Caco-2 (cell line): ENCODE measurements around the gene CSF3R. TPM values are rescaled to one million over a fixed set of nuclear protein-coding genes. Genes with fewer than 3 reads are reported as not detected.

Experiments
- BruUV-seq: library from RNA; stranded (reverse); fragments of 400-500 nt; replicated peaks from 2 replicates; lab custom pipeline; 2021; lab: Mats Ljungman, UMichigan
- CTCF ChIA-PET: fragments of 300-600 bp; sonication (Branson Sonifier 250); formaldehyde crosslinking; loops from one replicate; lab custom pipeline; 2022; ENCODE audit warnings: antibody characterized with exemption; lab: Charles Lee
- POLR2A ChIA-PET: fragments of 300-600 bp; sonication (Branson Sonifier 250); formaldehyde crosslinking; loops from one replicate; lab custom pipeline; 2022; ENCODE audit warnings: antibody characterized with exemption; lab: Charles Lee
- DNase-seq, 2 experiments: peaks; one replicate each; pipeline versions ENCODE4 v3.0.0 to v3.0.0-alpha.2; 2020 to 2022
- H3K27me3 ChIP-seq: replicated peaks from 2 replicates; pipeline ENCODE4 v1.6.0; 2011; ENCODE audit warnings: low read length; ENCODE audit not compliant: control insufficient read depth, insufficient read depth
- H3K36me3 ChIP-seq: 2 replicates; pipeline ENCODE4 v1.5.1; 2011; ENCODE audit warnings: low read length; ENCODE audit not compliant: control insufficient read depth, insufficient read depth
- H3K4me1 ChIP-seq: fragments of 250-450 bp; sonication (Bioruptor Pico); 2 replicates; pipeline ENCODE4 v1.5.1; 2020; ENCODE audit warnings: mild to moderate bottlenecking
- H3K4me3 ChIP-seq: 2 replicates; pipeline ENCODE4 v1.5.1; 2011; ENCODE audit warnings: low read depth, mild to moderate bottlenecking, control low read depth, low read length
- H3K9me3 ChIP-seq: fragments of 250-450 bp; sonication (Bioruptor Pico); 2 replicates; pipeline ENCODE4 v1.5.1; 2020; ENCODE audit warnings: mild to moderate bottlenecking, moderate library complexity
- H3K27ac Mint-ChIP-seq: one replicate; pipeline ENCODE4 v1.8.0; 2022; ENCODE audit warnings: mixed read lengths; ENCODE audit not compliant: unreplicated experiment
- H3K27me3 Mint-ChIP-seq: one replicate; pipeline ENCODE4 v1.8.0; 2022; ENCODE audit warnings: mixed read lengths; ENCODE audit not compliant: insufficient read depth, unreplicated experiment
- H3K36me3 Mint-ChIP-seq: one replicate; pipeline ENCODE4 v1.8.0; 2022; ENCODE audit warnings: mild to moderate bottlenecking, mixed read lengths; ENCODE audit not compliant: insufficient read depth, unreplicated experiment
- H3K4me1 Mint-ChIP-seq: one replicate; pipeline ENCODE4 v1.8.0; 2022; ENCODE audit warnings: low read depth, mixed read lengths; ENCODE audit not compliant: unreplicated experiment
- H3K4me3 Mint-ChIP-seq: one replicate; pipeline ENCODE4 v1.8.0; 2022; ENCODE audit warnings: mild to moderate bottlenecking, moderate library complexity, mixed read lengths; ENCODE audit not compliant: unreplicated experiment
- H3K9me3 Mint-ChIP-seq: one replicate; pipeline ENCODE4 v1.8.0; 2022; ENCODE audit warnings: mixed read lengths; ENCODE audit not compliant: unreplicated experiment
- CTCF ChIP-seq, 2 experiments: fragments of 200-600 bp in 1 of 2; IDR thresholded peaks; 1 replicate in 1 of 2; 2 replicates in 1 of 2; pipeline versions ENCODE4 v1.5.1 to v1.8.0; 2011 to 2022; ENCODE audit warnings: antibody characterized with exemption in 1 of 2, control low read depth in 1 of 2, inconsistent platforms in 1 of 2, low read depth in 1 of 2, low read length in 1 of 2, mild to moderate bottlenecking in 1 of 2, moderate library complexity in 1 of 2; ENCODE audit not compliant: insufficient read depth in 1 of 2, severe bottlenecking in 1 of 2, unreplicated experiment in 1 of 2
- intact Hi-C: fragments of 100-400 bp; cut with micrococcal nuclease; formaldehyde crosslinking; loops from one replicate; pipeline ENCODE4 v1.10.0; 2022; ENCODE audit not compliant: unreplicated experiment
- total RNA-seq: library from RNA; stranded (reverse); gene quantifications from 2 replicates; pipeline ENCODE4 v1.2.3, GENCODE V29; 2022

Gene CSF3R
- total RNA-seq, 1 experiment from 2014 or later, result 1.4 TPM

GRCh38 chr1:36530261-36530660 lies 47.5 kb upstream of the CSF3R start:
- no peak for DNase-seq
- H3K36me3 ChIP-seq, result no peaks in the 10 kb centered on the region
- no peaks in the 10 kb centered on the region for H3K27me3 ChIP-seq
- Mint-ChIP-seq H3K9me3 (no peaks in the 10 kb centered on the region), H3K27me3 (peaks cover 6% of the 10 kb centered on the region), H3K36me3 (no peaks in the 10 kb centered on the region), H3K27ac (no peak overlapping the region), H3K4me3 (no peak overlapping the region), H3K4me1 (no peaks in the 10 kb centered on the region)
- H3K9me3 ChIP-seq, result no peaks in the 10 kb centered on the region
- H3K4me1 ChIP-seq, result no peaks in the 10 kb centered on the region
- intact Hi-C loops, result no loop called here
- TF ChIP-seq CTCF (IDR thresholded peaks at IDR 0.05; ENCODE audit: insufficient read depth in 1 of 2, low read depth in 1 of 2, low read length in 1 of 2, severe bottlenecking in 1 of 2, unreplicated experiment in 1 of 2), result no peak
- POLR2A ChIA-PET, result no interaction called here
- no peak overlapping the region for H3K4me3 ChIP-seq
- BruUV-seq, result no TSS peak
- CTCF ChIA-PET, result interaction anchor here (0.6 kb wide), 1 partner anchor 64 kb away, joined by 4 read pairs; no protein-coding TSS in a partner anchor

- Mint-ChIP-seq H3K4me1 (no peaks in the 10 kb centered on the region), H3K27me3 (peaks cover 6% of the 10 kb centered on the region), H3K36me3 (no peaks in the 10 kb centered on the region), H3K4me3 (no peak overlapping the region), H3K9me3 (no peaks in the 10 kb centered on the region), H3K27ac (no peak overlapping the region)
- no peak for TF ChIP-seq CTCF (IDR thresholded peaks at IDR 0.05; ENCODE audit: insufficient read depth in 1 of 2, low read depth in 1 of 2, low read length in 1 of 2, severe bottlenecking in 1 of 2, unreplicated experiment in 1 of 2)
- H3K4me1 ChIP-seq, result no peaks in the 10 kb centered on the region
- no peaks in the 10 kb centered on the region for H3K9me3 ChIP-seq
- H3K36me3 ChIP-seq, result no peaks in the 10 kb centered on the region
- no peaks in the 10 kb centered on the region for H3K27me3 ChIP-seq
- intact Hi-C loops, result no loop called here
- ChIA-PET CTCF (interaction anchor here (0.6 kb wide), 1 partner anchor 65 kb away, joined by 4 read pairs; no protein-coding TSS in a partner anchor), POLR2A (no interaction called here)
- BruUV-seq, result no TSS peak
- H3K4me3 ChIP-seq, result no peak overlapping the region
- DNase-seq, result no peak
These were observed 47.1 kb upstream of the CSF3R start for GRCh38 chr1:36529769-36530260.

GRCh38 chr1:36528361-36529349 lies 45.9 kb upstream of the CSF3R start:
- POLR2A ChIA-PET, result no interaction called here
- CTCF ChIA-PET, result no interaction called here

More at GRCh38 chr1:36528361-36529349, 45.9 kb upstream of the CSF3R start:
- intact Hi-C loops, result no loop called here
- Histone ChIP-seq H3K27me3 (no peaks in the 10 kb centered on the region), H3K9me3 (no peaks in the 10 kb centered on the region), H3K36me3 (no peaks in the 10 kb centered on the region), H3K4me1 (no peaks in the 10 kb centered on the region), H3K4me3 (no peak overlapping the region)
- peaks cover 3% of the 10 kb centered on the region for H3K27me3 Mint-ChIP-seq
- H3K9me3 Mint-ChIP-seq, result no peaks in the 10 kb centered on the region
- no TSS peak for BruUV-seq
- H3K4me1 Mint-ChIP-seq, result no peaks in the 10 kb centered on the region
- no peak for TF ChIP-seq CTCF (IDR thresholded peaks at IDR 0.05; ENCODE audit: insufficient read depth in 1 of 2, low read depth in 1 of 2, low read length in 1 of 2, severe bottlenecking in 1 of 2, unreplicated experiment in 1 of 2)
- H3K36me3 Mint-ChIP-seq, result no peaks in the 10 kb centered on the region
- H3K27ac Mint-ChIP-seq, result no peak overlapping the region
- H3K4me3 Mint-ChIP-seq, result no peak overlapping the region
- DNase-seq, result no peak
